GM12891 (cell line): ENCODE results near the gene MPHOSPH9.

ENCODE experiments used
- DNase-seq: peaks from one replicate; pipeline ENCODE4 v3.0.0; 2011; ENCODE audit warnings: low spot score; ENCODE audit not compliant: insufficient read length
- FAIRE-seq: peaks from 2 replicates; lab custom pipeline; 2011; peaks lifted over from hg19 to GRCh38; lab: Jason Lieb, UNC
- PAX5 ChIP-seq: IDR thresholded peaks from 2 replicates; pipeline ENCODE4 v1.6.1; 2011; ENCODE audit warnings: low read length, moderate library complexity, mild to moderate bottlenecking; ENCODE audit not compliant: insufficient read depth, severe bottlenecking
- POLR2A ChIP-seq: IDR thresholded peaks from 2 replicates; pipeline ENCODE4 v1.6.1; 2011; ENCODE audit warnings: low read depth, low read length, control low read depth
- POLR2AphosphoS5 ChIP-seq: IDR thresholded peaks from 2 replicates; pipeline ENCODE4 v1.6.1; 2011; ENCODE audit warnings: low read depth, low read length, control low read depth
- POU2F2 ChIP-seq: IDR thresholded peaks from 2 replicates; pipeline ENCODE4 v1.6.1; 2011; ENCODE audit warnings: low read depth, mild to moderate bottlenecking, control low read depth, low read length, moderate library complexity
- SPI1 ChIP-seq: IDR thresholded peaks from 2 replicates; pipeline ENCODE4 v1.6.1; 2011; ENCODE audit warnings: low read depth, low read length, control low read depth
- TAF1 ChIP-seq: IDR thresholded peaks from 2 replicates; pipeline ENCODE4 v1.6.1; 2011; ENCODE audit warnings: low read depth, low read length, control low read depth

Gene MPHOSPH9

DNA sequence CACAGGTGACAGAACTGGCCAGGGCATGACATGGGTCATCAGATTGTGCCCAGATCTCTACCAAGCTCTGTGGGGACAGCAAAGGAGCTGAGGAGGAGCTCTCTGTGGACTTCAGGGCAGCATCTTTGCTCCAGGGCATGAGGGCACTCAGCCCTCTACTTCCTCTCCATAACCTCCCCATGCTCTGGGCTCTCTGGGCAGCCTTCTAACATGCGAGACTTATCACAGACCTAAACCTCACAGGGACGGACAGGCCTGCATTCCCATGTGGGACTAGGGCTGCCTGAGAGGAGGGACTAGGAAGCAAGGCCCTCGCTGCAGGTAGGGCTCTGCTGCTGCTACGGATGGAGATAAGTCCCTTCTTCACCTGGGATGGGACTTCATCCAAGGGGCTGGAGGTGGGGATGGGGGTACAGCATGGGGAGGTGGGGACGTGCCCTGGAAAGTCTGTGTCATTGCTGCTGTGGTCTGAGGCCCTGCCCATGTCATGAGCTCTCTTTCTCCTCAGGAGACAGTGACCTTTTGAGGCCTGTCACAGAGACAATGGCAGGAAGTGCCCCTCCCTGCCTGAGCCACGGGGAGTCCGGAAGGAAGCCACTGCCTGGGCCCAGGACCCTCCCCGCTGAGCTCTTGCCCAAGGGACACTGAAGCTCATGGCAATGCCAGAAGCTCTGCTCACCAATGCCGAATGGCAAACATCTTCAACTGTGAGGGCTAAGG lies 126.1 kb downstream of the MPHOSPH9 start:
- TF ChIP-seq POU2F2 (no peak), TAF1 (no peak), SPI1 (no peak), POLR2A (no peak), POLR2AphosphoS5 (no peak), PAX5 (no peak)
- DNase-seq (no peak), FAIRE-seq (peak; percentile 84)

DNA sequence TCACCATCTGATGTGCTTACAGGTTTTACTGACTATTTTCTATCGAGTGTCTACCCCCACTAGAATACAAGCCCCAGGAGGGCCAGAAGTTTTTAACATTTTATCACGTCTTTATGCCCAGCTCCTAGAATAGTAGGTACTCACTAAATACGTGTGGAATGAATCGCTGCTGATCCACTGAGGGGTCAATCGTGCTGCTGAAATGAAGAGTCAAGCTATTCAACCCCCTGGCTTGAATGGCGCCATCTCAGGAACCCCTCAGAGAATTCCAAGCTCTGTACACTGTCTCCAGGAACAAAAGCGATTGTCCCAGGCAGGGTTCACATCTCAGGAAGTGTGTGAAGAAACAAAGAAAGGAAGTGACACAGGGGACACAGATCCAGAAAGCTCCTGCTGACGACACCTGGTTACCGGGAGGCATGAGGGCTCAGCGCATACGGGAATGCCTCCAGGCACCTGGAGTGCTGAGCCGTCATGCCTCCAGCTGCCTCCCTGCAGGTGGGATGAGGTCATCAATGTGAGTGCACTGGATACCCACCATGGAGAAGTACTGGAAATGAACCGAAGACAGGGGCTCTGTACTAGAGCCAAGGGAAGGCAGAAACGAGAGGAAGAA lies 127.6 kb downstream of the MPHOSPH9 start:
- DNase-seq: no peak
- FAIRE-seq: no peak
- TF ChIP-seq POLR2AphosphoS5 (no peak), POU2F2 (no peak), TAF1 (no peak), SPI1 (no peak), PAX5 (no peak), POLR2A (no peak)

DNA sequence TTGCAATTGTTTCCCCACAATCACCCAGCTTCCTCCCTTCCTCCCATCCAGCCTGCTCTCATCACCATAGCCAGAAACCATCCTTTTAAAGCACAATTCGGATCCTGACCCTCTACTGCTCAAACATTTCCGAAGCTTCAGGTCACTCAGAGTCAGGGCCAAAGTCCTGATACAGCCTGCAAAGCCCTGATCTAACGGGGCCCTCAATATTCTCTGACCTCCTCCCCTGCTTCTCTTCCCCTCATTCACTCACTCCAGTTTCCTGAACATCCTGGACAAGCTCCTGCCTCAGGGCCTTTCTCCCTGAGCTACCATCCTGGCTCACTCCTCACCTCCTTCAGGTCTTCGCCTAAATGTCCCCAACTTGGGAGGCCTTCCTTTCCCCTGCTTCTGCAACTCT lies 128.1 kb downstream of the MPHOSPH9 start:
- FAIRE-seq: no peak
- TF ChIP-seq PAX5 (no peak), POLR2AphosphoS5 (no peak), POLR2A (no peak), POU2F2 (no peak), TAF1 (no peak), SPI1 (no peak)
- DNase-seq: no peak
